Left ventricle myocardium inferior (tissue), 1 donor: Measurements from ENCODE around the gene BBOX1. TPM values are rescaled to one million over a fixed set of nuclear protein-coding genes. Genes with fewer than 3 reads are reported as not detected.

Experiments
- DNase-seq: peaks from one replicate; pipeline ENCODE4 v3.0.0-alpha.2; 2020
- H3K27ac ChIP-seq: fragments of 200-600 bp; replicated peaks from 2 replicates; pipeline ENCODE4 v1.8.0; 2021
- H3K27me3 ChIP-seq: fragments of 200-600 bp; 2 replicates; pipeline ENCODE4 v1.8.0; 2021; ENCODE audit warnings: low read depth
- H3K36me3 ChIP-seq: fragments of 200-600 bp; 2 replicates; pipeline ENCODE4 v1.8.0; 2021
- H3K4me1 ChIP-seq: fragments of 200-600 bp; 2 replicates; pipeline ENCODE4 v1.8.0; 2021
- H3K4me3 ChIP-seq: fragments of 200-600 bp; 2 replicates; pipeline ENCODE4 v1.8.0; 2021; ENCODE audit warnings: mild to moderate bottlenecking, moderate library complexity
- H3K9me3 ChIP-seq: fragments of 200-600 bp; replicated peaks from 2 replicates; pipeline ENCODE4 v1.8.0; 2021
- intact Hi-C: fragments of 100-400 bp; cut with micrococcal nuclease; formaldehyde crosslinking; loops from one replicate; pipeline ENCODE4 v1.11.0; 2022
- total RNA-seq: library from RNA; stranded (reverse); fragmentation: NEBNext Ultra II Directional; extraction: Animal tissue kit (Norgen Biotek cat#: 25700); gene quantifications from one replicate; pipeline ENCODE4 v1.2.1, GENCODE V29; 2021
- TF ChIP-seq, protein P1 (sequence below): fragments of 200-600 bp; IDR thresholded peaks from 2 replicates; pipeline ENCODE4 v1.8.0; 2021; ENCODE audit warnings: antibody characterized with exemption, mild to moderate bottlenecking, borderline replicate concordance
- donor health status: DM: no; HTN: yes; CAD: no; lungs with severe emphysema.

Gene BBOX1
- total RNA-seq, 1 donor from 2014 or later = not detected

DNA sequence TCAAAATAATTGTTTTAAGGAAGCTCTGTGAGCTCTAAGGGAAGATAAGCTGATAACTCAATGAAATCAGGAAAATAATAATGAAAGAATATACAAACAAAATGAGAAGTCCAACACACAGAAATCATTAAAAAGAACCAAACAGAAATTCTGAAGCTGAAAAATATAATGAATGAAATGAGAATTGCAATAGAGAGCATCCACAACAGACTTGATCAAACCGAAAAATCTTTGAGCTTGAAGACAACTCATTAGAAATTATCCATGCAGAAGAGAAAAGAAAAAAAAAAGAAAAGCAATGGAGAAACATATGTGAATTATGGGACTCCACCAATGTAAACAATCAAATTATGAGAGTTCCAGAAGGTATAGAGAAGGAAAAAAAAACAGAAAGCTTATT lies 101.0 kb downstream of the BBOX1 start:
- no peak overlapping the region for H3K27ac ChIP-seq
- intact Hi-C loops = no loop called here
- DNase-seq = no peak
- TF ChIP-seq, protein P1, sequence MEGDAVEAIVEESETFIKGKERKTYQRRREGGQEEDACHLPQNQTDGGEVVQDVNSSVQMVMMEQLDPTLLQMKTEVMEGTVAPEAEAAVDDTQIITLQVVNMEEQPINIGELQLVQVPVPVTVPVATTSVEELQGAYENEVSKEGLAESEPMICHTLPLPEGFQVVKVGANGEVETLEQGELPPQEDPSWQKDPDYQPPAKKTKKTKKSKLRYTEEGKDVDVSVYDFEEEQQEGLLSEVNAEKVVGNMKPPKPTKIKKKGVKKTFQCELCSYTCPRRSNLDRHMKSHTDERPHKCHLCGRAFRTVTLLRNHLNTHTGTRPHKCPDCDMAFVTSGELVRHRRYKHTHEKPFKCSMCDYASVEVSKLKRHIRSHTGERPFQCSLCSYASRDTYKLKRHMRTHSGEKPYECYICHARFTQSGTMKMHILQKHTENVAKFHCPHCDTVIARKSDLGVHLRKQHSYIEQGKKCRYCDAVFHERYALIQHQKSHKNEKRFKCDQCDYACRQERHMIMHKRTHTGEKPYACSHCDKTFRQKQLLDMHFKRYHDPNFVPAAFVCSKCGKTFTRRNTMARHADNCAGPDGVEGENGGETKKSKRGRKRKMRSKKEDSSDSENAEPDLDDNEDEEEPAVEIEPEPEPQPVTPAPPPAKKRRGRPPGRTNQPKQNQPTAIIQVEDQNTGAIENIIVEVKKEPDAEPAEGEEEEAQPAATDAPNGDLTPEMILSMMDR = no peak
- H3K4me1 ChIP-seq = no peaks in the 10 kb centered on the region
- no peaks in the 10 kb centered on the region for H3K36me3 ChIP-seq
- H3K9me3 ChIP-seq = peaks cover 32% of the 10 kb centered on the region
- no peaks in the 10 kb centered on the region for H3K27me3 ChIP-seq
- no peak overlapping the region for H3K4me3 ChIP-seq

DNA sequence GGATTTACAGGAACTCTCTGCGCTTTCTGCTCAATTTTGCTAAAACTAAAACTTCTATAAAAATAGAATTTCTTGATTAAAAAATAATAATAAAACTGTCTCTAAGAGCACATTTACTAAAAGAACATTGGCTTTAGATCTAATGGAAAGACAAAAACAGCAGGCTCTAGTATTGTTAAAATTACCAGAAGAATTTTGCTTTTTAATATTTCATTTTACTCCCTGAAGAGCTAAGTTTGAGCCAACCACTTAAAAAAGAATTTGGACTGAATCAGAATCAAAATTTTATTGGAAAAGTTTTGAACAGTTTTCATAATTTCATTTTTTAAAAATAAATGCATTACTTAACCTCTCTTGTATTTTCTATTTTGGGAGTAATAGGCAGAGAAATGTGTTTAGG lies 107.3 kb downstream of the BBOX1 start:
- Histone ChIP-seq H3K36me3 (no peaks in the 10 kb centered on the region), H3K27me3 (no peaks in the 10 kb centered on the region), H3K4me1 (no peaks in the 10 kb centered on the region), H3K9me3 (peaks cover 2% of the 10 kb centered on the region), H3K4me3 (no peak overlapping the region), H3K27ac (no peak overlapping the region)
- no peak for DNase-seq
- intact Hi-C loops = no loop called here
- TF ChIP-seq, protein P1 = no peak

DNA sequence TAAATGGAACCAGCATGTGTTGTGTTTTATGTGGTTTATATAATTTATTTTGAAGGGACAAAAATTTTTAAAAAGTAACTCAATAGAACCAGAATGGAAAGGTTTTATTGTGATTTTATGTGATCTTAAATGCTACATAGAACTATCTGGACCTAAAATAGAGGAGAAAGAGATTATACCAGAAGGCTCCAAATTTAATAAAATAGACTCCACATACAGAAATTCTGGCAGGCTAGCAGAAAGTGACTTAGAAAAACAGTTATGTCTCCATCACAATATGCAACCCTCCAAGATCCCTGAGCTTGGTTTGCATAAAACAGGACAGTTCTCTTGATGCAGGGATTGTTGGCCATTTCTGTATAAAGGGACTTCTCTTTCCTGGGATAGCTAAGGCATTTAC lies 107.9 kb downstream of the BBOX1 start:
- no peak for DNase-seq
- no peaks in the 10 kb centered on the region for H3K27me3 ChIP-seq
- H3K4me1 ChIP-seq = no peaks in the 10 kb centered on the region
- H3K36me3 ChIP-seq = no peaks in the 10 kb centered on the region
- no peaks in the 10 kb centered on the region for H3K9me3 ChIP-seq
- TF ChIP-seq, protein P1 = no peak
- H3K4me3 ChIP-seq = no peak overlapping the region
- H3K27ac ChIP-seq = no peak overlapping the region
- intact Hi-C loops = no loop called here

DNA sequence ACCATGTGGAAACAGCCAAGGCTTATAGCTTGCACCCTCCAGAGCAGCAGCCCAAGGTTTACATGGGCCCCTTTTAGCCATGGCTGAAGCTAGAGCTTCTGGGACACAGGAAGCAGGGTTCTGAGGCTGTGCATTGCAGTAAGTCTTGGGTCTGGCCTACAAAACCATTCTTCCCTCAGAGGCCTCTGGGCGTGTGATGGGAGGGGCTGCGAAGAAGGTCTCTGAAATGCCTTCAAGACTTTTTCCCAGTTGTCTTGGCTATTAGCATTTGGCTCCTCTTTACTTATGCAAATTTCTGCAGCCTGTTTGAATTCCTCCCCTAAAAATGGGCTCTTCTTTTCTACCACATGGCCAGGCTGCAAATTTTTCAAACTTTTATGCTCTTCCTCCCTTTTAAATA lies 109.5 kb downstream of the BBOX1 start:
- Histone ChIP-seq H3K27me3 (no peaks in the 10 kb centered on the region), H3K4me1 (no peaks in the 10 kb centered on the region), H3K9me3 (no peaks in the 10 kb centered on the region), H3K4me3 (no peak overlapping the region), H3K36me3 (no peaks in the 10 kb centered on the region), H3K27ac (no peak overlapping the region)
- intact Hi-C loops = loop anchor here (10.0 kb wide), 1 partner anchor 855 kb away; no protein-coding TSS in a partner anchor
- TF ChIP-seq, protein P1 = no peak
- no peak for DNase-seq

DNA sequence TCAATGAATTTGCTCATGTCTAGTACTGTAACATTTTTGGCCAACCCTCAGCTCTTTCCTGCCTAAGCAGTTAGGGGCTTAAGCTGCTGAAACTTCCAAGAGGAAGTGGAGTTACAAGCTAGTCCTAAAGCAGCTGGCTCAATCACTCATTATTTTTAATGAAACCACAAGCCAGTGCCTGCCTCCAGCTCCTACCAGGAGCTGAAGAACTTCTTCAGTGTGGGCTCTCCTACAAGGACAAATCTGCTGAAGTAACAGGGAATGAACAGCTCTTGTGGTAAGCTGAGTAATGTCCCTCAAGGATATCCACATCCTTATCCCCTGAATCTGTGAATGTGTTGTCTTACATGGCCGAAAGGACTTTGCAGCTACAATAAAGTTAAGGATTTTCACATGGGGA lies 112.5 kb downstream of the BBOX1 start:
- no peaks in the 10 kb centered on the region for H3K27me3 ChIP-seq
- no peak for DNase-seq
- TF ChIP-seq, protein P1 = no peak
- no peaks in the 10 kb centered on the region for H3K4me1 ChIP-seq
- H3K9me3 ChIP-seq = no peaks in the 10 kb centered on the region
- intact Hi-C loops = loop anchor here (10.0 kb wide), 1 partner anchor 858 kb away; no protein-coding TSS in a partner anchor
- no peak overlapping the region for H3K27ac ChIP-seq
- H3K36me3 ChIP-seq = no peaks in the 10 kb centered on the region
- no peak overlapping the region for H3K4me3 ChIP-seq
